Iris pigment epithelial cell (primary cell): ENCODE results near the gene OLFM2.
"Not testable (repeated sequence)": the region's sequence is repeated elsewhere in the genome, so short reads cannot be mapped to it uniquely, and the experiment has no call there.

Experiments used
- DNase-seq: peaks from one replicate; pipeline ENCODE4 v3.0.0-alpha.2; 2011; ENCODE audit warnings: low read depth

Gene OLFM2

GRCh38 chr19:9828551-9829063 is 107.7 kb downstream of the OLFM2 start:
- no peak for DNase-seq

DNA sequence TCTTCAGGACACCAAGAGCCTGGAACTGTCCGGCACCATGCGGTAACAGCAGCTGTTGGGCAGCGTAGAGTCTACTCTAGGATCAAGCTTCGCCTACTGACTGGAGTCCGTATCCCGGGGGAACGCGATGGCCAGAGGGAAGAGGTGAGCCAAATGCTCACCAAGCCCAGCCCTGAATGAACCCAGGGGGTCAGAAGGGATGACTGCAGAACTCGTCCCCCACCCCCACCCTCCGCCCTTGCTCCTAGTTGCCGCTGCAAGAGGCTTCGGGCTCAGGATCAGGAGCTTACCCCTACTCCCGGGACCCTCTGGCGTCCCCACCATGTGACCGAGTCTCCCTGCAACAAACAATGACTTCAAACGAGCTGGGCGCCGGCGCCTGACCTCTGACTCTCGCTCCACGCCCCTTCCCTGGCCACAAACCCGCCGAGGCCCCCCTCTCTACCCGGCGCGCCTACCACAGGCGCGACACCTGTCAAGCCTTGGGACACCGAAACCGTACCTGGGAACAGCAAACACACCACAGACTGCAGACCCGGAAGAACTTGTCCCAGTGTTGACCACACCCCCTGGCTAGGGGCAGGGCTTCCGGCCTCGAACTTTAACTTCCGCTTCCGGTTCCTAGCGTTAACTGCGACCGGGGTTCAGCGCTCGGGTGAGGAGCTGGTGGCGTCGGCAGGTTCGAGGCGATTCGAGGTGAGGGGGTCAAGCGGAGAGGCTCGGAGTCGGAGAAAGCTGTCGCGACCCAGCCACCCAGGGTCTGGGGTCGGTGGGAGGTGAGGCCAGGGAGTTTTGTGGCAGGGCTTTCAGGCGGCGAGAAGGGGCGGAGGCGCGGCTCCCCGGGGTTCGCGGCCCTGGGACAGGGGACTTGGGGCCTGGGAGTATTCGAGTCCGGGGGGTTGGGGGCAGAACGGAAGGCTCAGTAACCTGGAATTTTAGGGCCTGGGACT is 108.8 kb downstream of the OLFM2 start, which contains the start of gene UBL5:
Gene UBL5 (plus strand): TSS at position 630 of the 950 bp plus-strand sequence. CDS start 420 bp downstream, outside the sequence.
- DNase-seq: peak; percentile 84

DNA sequence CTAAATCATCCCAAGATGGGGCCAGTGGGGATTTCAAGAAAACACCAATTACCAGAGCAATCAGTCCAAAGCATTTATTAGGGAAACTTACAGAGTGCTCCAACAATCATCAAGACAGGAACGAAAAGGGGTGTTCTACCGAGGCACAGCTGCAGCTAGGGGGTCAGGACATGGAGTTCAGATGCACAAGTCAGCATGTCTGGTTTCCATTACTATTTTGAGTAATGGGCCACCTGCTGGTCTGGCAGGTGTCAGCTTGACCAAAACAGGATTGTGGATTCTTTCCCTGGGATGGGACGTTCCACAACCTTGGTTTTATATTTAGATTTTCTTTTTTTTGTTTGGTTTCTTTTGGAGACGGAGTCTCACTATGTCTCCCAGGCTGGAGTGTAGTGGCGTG is 112.5 kb downstream of the OLFM2 start:
- DNase-seq: no peak

DNA sequence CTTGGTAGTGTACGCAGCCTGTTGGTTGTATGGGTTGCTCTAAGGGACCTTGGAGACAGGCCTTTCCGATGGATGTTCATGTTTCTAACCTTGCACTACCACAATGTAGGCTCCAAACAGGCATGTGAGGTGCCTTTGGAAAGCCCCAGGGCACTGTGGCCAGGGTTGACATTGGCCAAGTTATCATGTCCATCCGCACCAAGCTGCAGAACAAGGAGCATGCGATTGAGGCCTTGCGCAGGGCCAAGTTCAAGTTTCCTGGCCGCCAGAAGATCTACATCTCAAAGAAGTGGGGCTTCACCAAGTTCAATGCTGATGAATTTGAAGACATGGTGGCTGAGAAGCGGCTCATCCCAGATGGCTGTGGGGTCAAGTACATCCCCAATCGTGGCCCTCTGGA is 116.3 kb downstream of the OLFM2 start:
- DNase-seq: not testable (repeated sequence)

GRCh38 chr19:9819596-9819909 is 116.8 kb downstream of the OLFM2 start:
- DNase-seq: no peak

- DNase-seq: peak; percentile 100
Measured at GRCh38 chr19:9818734-9819595, 117.3 kb downstream of the OLFM2 start, which contains the start of gene FBXL12. Gene FBXL12, minus strand, starts transcription at chr19:9819079. Its CDS starts 266 bp downstream, at chr19:9818813.

- no peak for DNase-seq
Measured at GRCh38 chr19:9818175-9818733, 118.1 kb downstream of the OLFM2 start.

- no peak for DNase-seq
Measured at GRCh38 chr19:9811139-9811538, 125.2 kb downstream of the OLFM2 start.

DNA sequence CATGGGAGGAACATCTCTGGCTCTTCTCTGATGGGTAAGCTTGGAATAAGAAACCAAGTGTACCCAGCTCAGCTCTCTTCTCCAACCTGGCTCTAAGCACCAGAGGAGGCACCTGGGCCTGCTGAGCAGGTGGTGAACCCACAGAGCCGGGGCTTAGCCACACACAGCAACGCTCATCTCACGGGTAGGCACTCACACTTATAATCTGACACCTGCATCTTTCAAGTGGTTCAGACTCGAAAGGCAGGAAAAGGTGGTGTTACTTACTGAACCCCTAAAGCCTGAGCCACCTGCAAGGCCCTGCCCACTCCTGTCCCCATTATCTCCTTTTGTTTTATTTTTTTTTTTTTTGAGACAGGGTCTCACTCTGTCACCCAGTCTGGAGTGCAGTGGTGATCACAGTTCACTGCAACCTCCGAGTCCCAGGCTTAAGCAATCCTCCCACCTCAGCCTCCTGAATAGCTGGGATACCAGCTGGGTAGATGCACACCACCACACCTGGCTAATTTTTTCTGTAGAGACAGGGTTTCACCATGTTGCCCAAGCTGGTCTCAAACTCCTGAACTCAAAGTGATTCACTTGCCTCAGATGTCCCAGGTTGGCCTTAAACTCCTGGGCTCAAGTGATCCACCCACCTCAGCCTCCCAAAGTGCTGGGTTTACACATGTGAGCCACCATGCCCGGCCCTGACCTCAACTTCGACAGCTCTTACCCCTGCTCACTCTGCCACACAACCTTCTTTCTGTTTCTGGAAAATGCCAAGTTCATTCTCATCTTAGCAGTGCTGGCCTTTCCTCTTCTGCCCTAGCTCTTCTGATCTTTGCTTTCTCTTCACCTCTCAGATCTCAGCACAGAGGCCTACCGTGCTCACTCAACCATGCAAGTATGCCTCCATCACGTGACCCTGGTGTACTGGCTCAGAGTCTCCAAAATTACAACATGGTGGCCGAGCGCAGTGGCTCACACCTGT is 127.2 kb downstream of the OLFM2 start:
- no peak for DNase-seq

DNA sequence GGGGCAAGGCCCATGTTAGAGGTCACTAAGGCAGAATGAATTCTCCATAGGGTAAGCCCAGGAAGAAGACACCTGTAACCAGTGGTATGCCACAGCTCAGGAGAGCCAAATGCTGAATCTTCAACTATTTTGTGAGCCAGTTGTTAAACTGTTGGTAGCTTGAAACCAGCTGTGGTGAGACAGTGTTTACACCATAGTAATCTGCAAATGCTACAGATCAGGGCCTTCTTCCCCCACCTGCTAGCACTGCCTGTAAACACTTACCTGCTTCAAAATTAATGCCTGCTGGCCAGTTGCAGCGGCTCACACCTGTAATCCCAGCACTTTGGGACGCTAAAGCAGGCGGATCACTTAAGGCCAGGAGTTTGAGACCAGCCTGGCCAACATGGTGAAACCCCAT is 129.5 kb downstream of the OLFM2 start:
- DNase-seq: no peak
